Measurements from ENCODE around the gene SELENOM.
A peak's percentile ranks its signal among the peaks of the same experiment; 100 is the strongest.
"Not testable (repeated sequence)": the region's sequence is repeated elsewhere in the genome, so short reads cannot be mapped to it uniquely, and the experiment has no call there.

The SELENOM gene

DNA sequence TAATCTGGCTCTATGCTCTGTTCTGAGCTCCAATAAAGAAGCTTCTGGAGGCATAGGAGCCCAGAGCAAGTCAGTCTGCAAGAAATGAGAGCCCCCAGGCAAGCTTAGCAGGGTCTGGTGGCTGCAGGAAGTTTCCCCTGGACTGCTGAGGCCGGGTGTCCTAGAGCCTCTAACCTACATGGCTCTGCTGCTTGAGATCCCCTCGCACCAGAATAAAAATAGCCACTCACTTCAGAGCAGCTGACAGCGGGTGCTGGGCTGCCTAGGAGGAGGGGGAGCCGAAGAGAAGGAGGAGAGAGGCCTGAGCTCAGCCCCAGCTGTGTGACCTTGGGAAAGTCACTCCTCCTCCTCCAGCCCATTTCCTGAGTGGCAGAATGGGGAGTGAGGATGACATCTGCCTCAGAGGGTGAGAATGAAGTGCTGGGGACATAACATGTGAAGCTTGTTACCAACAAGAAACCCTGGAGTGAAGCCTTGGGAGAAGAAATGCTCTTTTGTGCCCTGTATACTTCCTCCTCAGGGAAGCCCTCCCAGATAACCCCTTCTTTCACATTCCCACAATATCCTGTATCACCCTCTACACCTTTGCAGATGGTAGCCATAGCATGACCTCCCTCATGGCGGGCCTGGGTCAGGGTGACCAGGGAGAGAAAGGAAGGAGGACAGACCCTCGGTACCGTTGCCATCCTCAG is 11.8 kb upstream of the SELENOM start:
- Histone ChIP-seq H3K36me3 (no peaks in the 10 kb centered on the region), H3K27ac (0 out of 22 replicates have a peak overlapping the region, but pooled peaks of 1 of the 11 experiments have one; percentile 13), H3K4me1 (peaks cover 0 to 23% (median 10%) of the 10 kb centered on the region in 10 experiments; a peak in 11 of 20 replicates), H4K20me1 (no peaks in the 10 kb centered on the region), H3K4me3 (no peak overlapping the region), H3K9me3 (replicated peaks in 1 of 11) (no peaks in the 10 kb centered on the region), H3K27me3 (no peaks in the 10 kb centered on the region), H3K9ac (0 out of 22 replicates have a peak overlapping the region, but pooled peaks of 1 of the 11 experiments have one; percentile 11), H3K4me2 (peak overlapping the region in 7 of 11 experiments; percentile 3 to 36 (median 25); a peak in 9 of 22 replicates)
- no peak for TF ChIP-seq Cebpa-rat (IDR thresholded peaks at IDR 0.05)

DNA sequence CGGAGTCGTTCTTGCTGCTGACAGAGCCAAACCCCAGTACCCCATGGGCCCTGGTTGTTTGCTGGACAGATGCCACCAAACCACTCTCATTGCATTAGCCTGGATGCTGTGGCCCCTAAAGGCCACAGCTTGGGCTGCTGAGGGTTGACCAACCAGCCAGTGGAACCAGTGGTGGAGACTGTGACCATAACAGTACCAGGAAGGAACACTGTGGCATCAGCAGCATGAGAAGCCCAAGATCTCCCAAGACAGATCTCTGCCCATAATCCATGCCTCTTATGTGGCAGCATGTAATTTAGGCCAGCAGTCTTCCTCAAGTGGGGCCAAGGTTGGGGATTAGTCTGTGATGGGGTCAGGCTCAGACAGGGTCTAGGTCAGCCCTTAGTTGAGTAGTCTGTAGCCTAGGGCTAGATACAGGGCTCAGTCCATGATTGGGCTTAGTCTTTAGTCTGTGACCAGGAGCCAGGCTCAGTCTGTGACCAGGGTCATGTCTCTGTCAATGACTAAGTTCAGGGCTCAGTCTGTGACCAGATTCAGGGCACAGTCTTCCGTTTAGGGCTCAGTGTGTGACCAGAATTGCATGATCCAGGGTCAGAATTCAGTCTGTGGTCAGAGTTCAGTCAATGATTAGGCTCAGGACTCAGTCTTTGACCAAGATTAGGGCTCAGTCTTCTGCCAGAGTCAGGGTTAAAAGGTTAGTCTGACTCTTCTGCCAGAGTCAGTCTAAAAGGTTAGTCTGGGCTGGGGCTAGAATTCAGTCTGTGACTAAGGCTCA is 10.9 kb upstream of the SELENOM start:
- H3K4me1 ChIP-seq: peaks cover 0 to 23% (median 10%) of the 10 kb centered on the region in 10 experiments; a peak in 11 of 20 replicates
- H3K27me3 ChIP-seq: no peaks in the 10 kb centered on the region
- H3K9ac ChIP-seq: no peak overlapping the region
- no peaks in the 10 kb centered on the region for H4K20me1 ChIP-seq
- H3K4me3 ChIP-seq: no peak overlapping the region
- TF ChIP-seq Cebpa-rat (IDR thresholded peaks at IDR 0.05): no peak
- no peaks in the 10 kb centered on the region for H3K9me3 ChIP-seq (replicated peaks in 1 of 11)
- H3K4me2 ChIP-seq: peak overlapping the region in 4 of 11 experiments; percentile 3 to 36 (median 30); a peak in 4 of 22 replicates
- no peaks in the 10 kb centered on the region for H3K36me3 ChIP-seq
- H3K27ac ChIP-seq: no peak overlapping the region

DNA sequence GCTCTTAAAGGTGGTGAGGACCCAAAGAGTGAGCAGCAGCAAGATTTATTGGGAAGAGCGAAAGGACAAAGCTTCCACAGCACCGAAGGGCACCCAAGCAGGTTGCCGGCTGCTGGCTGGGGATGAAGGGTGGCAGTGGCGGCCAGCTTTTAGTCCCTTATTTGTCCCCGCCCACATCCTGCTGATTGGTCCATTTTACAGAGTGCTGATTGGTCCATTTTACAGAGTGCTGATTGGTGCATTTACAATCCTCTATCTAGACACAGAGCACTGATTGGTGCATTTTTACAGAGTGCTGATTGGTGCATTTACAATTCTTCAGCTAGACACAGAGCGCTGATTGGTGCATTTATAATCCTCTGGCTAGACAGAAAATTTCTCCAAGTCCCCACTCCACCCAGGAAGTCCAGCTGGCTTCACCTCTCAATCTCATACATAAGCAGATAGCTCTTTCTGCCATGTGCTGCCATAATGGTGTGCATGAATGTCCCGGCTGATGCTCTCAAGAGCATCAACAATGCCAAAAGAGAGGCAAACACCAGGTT is 5.3 kb upstream of the SELENOM start:
- H3K9ac ChIP-seq, H3K4me3 ChIP-seq, H3K4me2 ChIP-seq, H3K27ac ChIP-seq, H3K27me3 ChIP-seq, H3K36me3 ChIP-seq, H4K20me1 ChIP-seq: not testable (repeated sequence)
- peaks cover 8 to 16% (median 13%) of the 10 kb centered on the region in 10 experiments for H3K4me1 ChIP-seq
- H3K9me3 ChIP-seq (replicated peaks in 1 of 11): peaks cover 8 to 20% (median 14%) of the 10 kb centered on the region in 11 experiments

DNA sequence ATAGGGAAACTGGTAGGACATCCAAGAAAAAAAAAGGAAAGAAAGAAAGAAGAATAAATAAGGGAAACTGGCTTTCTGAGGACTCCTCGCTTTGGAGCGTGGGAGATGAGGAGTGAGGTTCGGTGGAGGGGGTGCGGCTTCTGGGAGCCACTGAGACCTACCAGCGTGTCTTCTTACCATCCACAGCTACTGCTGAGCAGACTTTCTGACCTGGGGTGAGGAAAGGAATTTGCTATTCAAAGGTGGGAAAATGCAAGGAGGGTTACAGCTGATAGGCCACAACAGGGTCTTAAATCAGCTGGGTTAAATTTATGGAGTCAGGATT is 488 bp upstream of the SELENOM start:
- Histone ChIP-seq H3K4me1 (peaks cover 9 to 31% (median 23%) of the 10 kb centered on the region in 10 experiments), H4K20me1 (peaks cover 0 to 12% (median 0%) of the 10 kb centered on the region in 11 experiments; a peak in 4 of 22 replicates), H3K36me3 (peaks cover 0 to 26% (median 5%) of the 10 kb centered on the region in 11 experiments; a peak in 6 of 22 replicates), H3K4me3 (peak overlapping the region; percentile 52 to 70 (median 58)), H3K9ac (peak overlapping the region; percentile 12 to 77 (median 64); a peak in 20 of 22 replicates), H3K27ac (peak overlapping the region in 4 of 11 experiments; percentile 6 to 38 (median 22); a peak in 4 of 22 replicates), H3K27me3 (0 out of 22 replicates have a peak, but pooled peaks cover 0 to 4% (median 0%) of the 10 kb centered on the region in 11 experiments), H3K4me2 (peak overlapping the region; percentile 80 to 96 (median 88)), H3K9me3 (replicated peaks in 1 of 11) (peaks cover 6 to 19% (median 12%) of the 10 kb centered on the region in 11 experiments)
- TF ChIP-seq Cebpa-rat (IDR thresholded peaks at IDR 0.05): no peak

DNA sequence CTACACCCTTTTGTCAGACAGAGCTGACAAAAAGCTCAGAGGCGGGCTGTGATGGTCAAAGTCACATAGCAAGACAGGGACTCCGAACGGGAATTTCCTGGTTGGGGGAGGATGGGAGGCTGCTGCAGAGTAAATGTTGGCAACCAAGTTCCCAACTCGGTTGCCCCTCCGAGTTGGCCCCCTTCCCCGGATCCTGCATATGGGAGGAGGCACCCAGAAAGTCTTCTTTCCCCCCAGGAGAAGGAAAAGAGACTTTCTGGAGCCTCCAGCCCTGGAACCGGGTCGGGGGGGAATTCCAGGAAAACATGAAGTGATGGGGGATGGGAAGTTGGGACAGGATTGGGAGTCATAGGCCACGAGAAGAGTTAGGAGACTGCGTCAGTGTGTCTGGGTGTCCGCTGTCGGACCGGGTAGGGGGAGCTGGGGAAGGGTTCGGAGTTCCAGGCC is 614 bp downstream of the SELENOM start:
- H3K27ac ChIP-seq: peak overlapping the region in 10 of 11 experiments; percentile 38 to 74 (median 54); a peak in 11 of 22 replicates
- H3K4me3 ChIP-seq: peak overlapping the region; percentile 44 to 70 (median 58)

DNA sequence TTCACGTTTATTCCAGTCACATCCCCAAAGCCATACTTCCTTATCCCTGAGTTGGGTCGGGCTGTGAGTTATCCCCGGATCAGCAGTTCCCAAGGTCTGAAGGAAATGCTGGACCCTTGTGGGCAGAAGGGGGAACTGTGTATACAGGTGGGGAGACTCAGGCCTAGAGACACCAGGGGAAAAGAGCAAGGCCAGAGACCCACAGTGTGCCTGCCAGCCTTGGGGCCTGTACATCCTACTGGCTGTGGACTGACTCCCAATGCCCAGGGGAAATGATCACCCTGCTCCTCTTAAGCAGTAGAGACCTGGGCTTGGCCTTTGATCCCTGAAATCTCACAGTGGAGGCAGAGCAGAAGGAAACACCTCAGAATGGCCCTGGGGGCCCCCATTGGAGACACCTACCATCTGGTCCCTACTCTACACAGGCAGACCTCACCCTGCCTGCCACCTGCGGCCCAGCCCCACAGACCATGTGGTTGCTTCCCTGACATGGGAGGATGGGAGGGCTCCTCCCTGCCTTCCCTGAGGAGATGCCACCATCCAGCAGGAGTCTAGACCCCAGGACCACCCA is 1.3 kb downstream of the SELENOM start:
- Histone ChIP-seq H3K9me3 (replicated peaks in 1 of 11) (0 out of 22 replicates have a peak, but pooled peaks cover 0 to under 1% (median 0%) of the 10 kb centered on the region in 11 experiments), H3K27me3 (0 out of 22 replicates have a peak, but pooled peaks cover 0 to 4% (median 0%) of the 10 kb centered on the region in 11 experiments), H3K4me2 (peak overlapping the region in 1 of 11 experiments; percentile 90; a peak in 1 of 22 replicates), H3K4me1 (peaks cover 9 to 31% (median 23%) of the 10 kb centered on the region in 10 experiments), H4K20me1 (peaks cover 0 to 15% (median 0%) of the 10 kb centered on the region in 11 experiments; a peak in 4 of 22 replicates), H3K9ac (no peak overlapping the region), H3K27ac (no peak overlapping the region), H3K4me3 (no peak overlapping the region), H3K36me3 (peaks cover 0 to 44% (median 14%) of the 10 kb centered on the region in 11 experiments; a peak in 14 of 22 replicates)
- TF ChIP-seq Cebpa-rat (IDR thresholded peaks at IDR 0.05): no peak

More for the DNA sequence above, 614 bp downstream of the SELENOM start:
- H3K27me3 ChIP-seq: 0 out of 22 replicates have a peak, but pooled peaks cover 0 to 4% (median 0%) of the 10 kb centered on the region in 11 experiments
- TF ChIP-seq Cebpa-rat (IDR thresholded peaks at IDR 0.05): no peak
- peak overlapping the region; percentile 67 to 93 (median 86) for H3K4me2 ChIP-seq
- peaks cover 9 to 31% (median 23%) of the 10 kb centered on the region in 10 experiments for H3K4me1 ChIP-seq
- H3K9me3 ChIP-seq (replicated peaks in 1 of 11): peaks cover 0 to 8% (median 2%) of the 10 kb centered on the region in 11 experiments; a peak in 5 of 22 replicates
- peak overlapping the region in 10 of 11 experiments; percentile 60 to 78 (median 73); a peak in 19 of 22 replicates for H3K9ac ChIP-seq
- H3K36me3 ChIP-seq: peaks cover 0 to 37% (median 10%) of the 10 kb centered on the region in 11 experiments; a peak in 10 of 22 replicates
- peaks cover 0 to 15% (median 0%) of the 10 kb centered on the region in 11 experiments; a peak in 4 of 22 replicates for H4K20me1 ChIP-seq

DNA sequence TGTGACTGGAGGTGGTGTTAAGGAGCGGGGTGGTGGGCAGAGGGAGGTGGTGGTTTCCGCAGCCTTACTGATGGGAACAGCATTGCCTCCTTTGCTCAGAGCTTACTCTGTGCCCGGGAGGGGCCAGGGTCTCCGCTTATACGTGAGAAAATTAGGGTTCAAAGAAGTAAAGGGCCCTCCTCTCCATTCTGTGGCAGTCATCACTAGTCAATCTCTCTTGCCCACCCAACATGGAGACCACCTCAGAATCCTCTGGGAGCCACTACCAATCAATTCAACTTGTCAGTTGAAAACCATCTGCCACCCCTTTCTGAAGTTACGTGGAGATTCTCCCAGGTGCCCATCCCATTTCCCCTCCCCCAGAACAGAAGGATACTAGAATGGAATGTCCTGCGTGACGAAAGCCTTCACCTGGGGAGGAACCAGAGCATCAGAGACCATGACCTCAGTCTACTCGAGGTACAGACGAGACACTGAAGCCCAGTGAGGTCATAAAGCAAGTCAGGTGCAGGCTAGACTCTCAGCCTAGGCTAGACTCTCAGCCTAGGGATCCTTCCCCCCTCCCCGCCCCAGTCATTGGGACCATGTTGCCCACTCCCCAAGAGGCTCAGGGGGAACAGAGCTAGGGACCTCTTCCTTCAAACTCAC is 2.0 kb downstream of the SELENOM start:
- Histone ChIP-seq H3K9ac (no peak overlapping the region), H3K4me2 (no peak overlapping the region), H3K27me3 (0 out of 22 replicates have a peak, but pooled peaks cover 0 to 4% (median 0%) of the 10 kb centered on the region in 11 experiments), H4K20me1 (peaks cover 0 to 15% (median 0%) of the 10 kb centered on the region in 11 experiments; a peak in 4 of 22 replicates), H3K4me1 (peaks cover 9 to 31% (median 23%) of the 10 kb centered on the region in 10 experiments), H3K9me3 (replicated peaks in 1 of 11) (no peaks in the 10 kb centered on the region), H3K27ac (no peak overlapping the region), H3K4me3 (no peak overlapping the region), H3K36me3 (peaks cover under 1 to 49% (median 16%) of the 10 kb centered on the region in 11 experiments; a peak in 15 of 22 replicates)
- TF ChIP-seq Cebpa-rat (IDR thresholded peaks at IDR 0.05): no peak
